SK-N-SH treated with all-trans-retinoic acid at 6 μM for 48 hours (cell line): ENCODE measurements around the gene TRPV3.

Source experiments
- ATAC-seq: fragments of 200-7000 bp; cut with Tn5 transposase; 3 replicates; pipeline ENCODE4 v1.9.1; 2020; ENCODE audit warnings: mild to moderate bottlenecking, moderate library complexity
- ARNTL ChIP-seq: fragments of 450-650 bp; formaldehyde crosslinking; IDR thresholded peaks from 2 replicates; pipeline ENCODE4 v1.5.0; 2020; ENCODE audit warnings: low read depth, mild to moderate bottlenecking, moderate library complexity, borderline replicate concordance
- CREB5 ChIP-seq: fragments of 250-450 bp; sonication (Bioruptor Pico); IDR thresholded peaks from 2 replicates; pipeline ENCODE4 v1.5.1; 2020; ENCODE audit warnings: low read depth, mild to moderate bottlenecking, moderate library complexity
- CSDC2 ChIP-seq: fragments of 250-450 bp; sonication (Bioruptor Pico); IDR thresholded peaks from 2 replicates; pipeline ENCODE4 v1.5.0; 2020; ENCODE audit warnings: mild to moderate bottlenecking, moderate library complexity
- CSRNP3 ChIP-seq: fragments of 250-450 bp; sonication (Bioruptor Pico); IDR thresholded peaks from 2 replicates; pipeline ENCODE4 v1.5.1; 2021; ENCODE audit warnings: mild to moderate bottlenecking, moderate library complexity
- ESRRG ChIP-seq: fragments of 250-450 bp; sonication (Bioruptor Pico); IDR thresholded peaks from 2 replicates; pipeline ENCODE4 v1.6.1; 2021; ENCODE audit warnings: mild to moderate bottlenecking
- GLIS3 ChIP-seq: fragments of 250-450 bp; sonication (Bioruptor Pico); IDR thresholded peaks from 2 replicates; pipeline ENCODE4 v1.5.0; 2020; ENCODE audit warnings: mild to moderate bottlenecking, moderate library complexity
- ISL1 ChIP-seq: fragments of 250-450 bp; sonication (Bioruptor Pico); IDR thresholded peaks from 2 replicates; pipeline ENCODE4 v2.1.2; 2022; ENCODE audit warnings: mild to moderate bottlenecking, moderate library complexity
- OSR1 ChIP-seq: fragments of 250-450 bp; sonication (Bioruptor Pico); IDR thresholded peaks from 2 replicates; pipeline ENCODE4 v1.8.0; 2022; ENCODE audit warnings: moderate library complexity, mild to moderate bottlenecking, inconsistent platforms
- POU6F1 ChIP-seq: fragments of 250-450 bp; sonication (Bioruptor Pico); IDR thresholded peaks from 2 replicates; pipeline ENCODE4 v1.8.0; 2021; ENCODE audit warnings: low read depth, mild to moderate bottlenecking, moderate library complexity, borderline replicate concordance
- RARB ChIP-seq: fragments of 250-450 bp; sonication (Bioruptor Pico); IDR thresholded peaks from 2 replicates; pipeline ENCODE4 v1.8.0; 2021; ENCODE audit warnings: mild to moderate bottlenecking, moderate library complexity
- SNAI2 ChIP-seq: fragments of 250-450 bp; sonication (Bioruptor Pico); IDR thresholded peaks from 2 replicates; pipeline ENCODE4 v1.5.0; 2020; ENCODE audit warnings: mild to moderate bottlenecking, moderate library complexity
- TCF4 ChIP-seq: fragments of 250-450 bp; sonication (Bioruptor Pico); IDR thresholded peaks from 2 replicates; pipeline ENCODE4 v1.8.0; 2021; ENCODE audit warnings: mild to moderate bottlenecking, moderate library complexity, borderline replicate concordance
- TSHZ2 ChIP-seq: fragments of 250-450 bp; sonication (Bioruptor Pico); IDR thresholded peaks from 2 replicates; pipeline ENCODE4 v1.5.0; 2020; ENCODE audit warnings: mild to moderate bottlenecking, moderate library complexity
- ZC3H10 ChIP-seq: fragments of 250-450 bp; sonication (Bioruptor Pico); IDR thresholded peaks from 2 replicates; pipeline ENCODE4 v1.5.1; 2021; ENCODE audit warnings: mild to moderate bottlenecking, moderate library complexity
- ZFP3 ChIP-seq: fragments of 250-450 bp; sonication (Bioruptor Pico); IDR thresholded peaks from 2 replicates; pipeline ENCODE4 v1.5.0; 2020; ENCODE audit warnings: mild to moderate bottlenecking, moderate library complexity
- ZFP30 ChIP-seq: fragments of 450-650 bp; formaldehyde crosslinking; IDR thresholded peaks from 2 replicates; pipeline ENCODE4 v1.5.0; 2022; ENCODE audit warnings: mild to moderate bottlenecking, moderate library complexity
- ZNF565 ChIP-seq: fragments of 450-650 bp; formaldehyde crosslinking; conservative IDR thresholded peaks from 2 replicates; pipeline ENCODE4 v1.5.0; 2020; ENCODE audit warnings: low read depth, mild to moderate bottlenecking, moderate library complexity
- ZNF70 ChIP-seq: fragments of 450-650 bp; formaldehyde crosslinking; IDR thresholded peaks from 2 replicates; pipeline ENCODE4 v1.5.0; 2020; ENCODE audit warnings: mild to moderate bottlenecking, moderate library complexity
- ZNF8 ChIP-seq: fragments of 450-650 bp; formaldehyde crosslinking; IDR thresholded peaks from 2 replicates; pipeline ENCODE4 v1.5.0; 2020; ENCODE audit warnings: mild to moderate bottlenecking, moderate library complexity

The TRPV3 gene

GRCh38 chr17:3529817-3530741 lies 27.5 kb downstream of the TRPV3 start (continued):
- TF ChIP-seq TSHZ2 (CRISPR knock-in tag) (no peak), ISL1 (no peak), ZNF8 (CRISPR knock-in tag) (no peak), ARNTL (CRISPR knock-in tag) (no peak), ZC3H10 (CRISPR knock-in tag) (no peak)

GRCh38 chr17:3528880-3529511 lies 28.6 kb downstream of the TRPV3 start:
- TF ChIP-seq ZNF70 (CRISPR knock-in tag) (no peak), GLIS3 (no peak), CSDC2 (no peak), ZNF8 (CRISPR knock-in tag) (no peak), OSR1 (CRISPR knock-in tag) (no peak), CSRNP3 (CRISPR knock-in tag) (no peak), ESRRG (CRISPR knock-in tag) (no peak), POU6F1 (CRISPR knock-in tag) (no peak), ISL1 (no peak), ZFP3 (CRISPR knock-in tag) (no peak), SNAI2 (CRISPR knock-in tag) (no peak), ARNTL (CRISPR knock-in tag) (no peak), TSHZ2 (CRISPR knock-in tag) (no peak)
- no peak; the same call in 1 of the 3 replicates for ATAC-seq

- TF ChIP-seq CSDC2 (no peak), CREB5 (CRISPR knock-in tag) (no peak), ZNF565 (CRISPR knock-in tag) (no peak), SNAI2 (CRISPR knock-in tag) (no peak), CSRNP3 (CRISPR knock-in tag) (no peak), ZNF8 (CRISPR knock-in tag) (no peak), ISL1 (no peak), RARB (no peak), ZFP30 (CRISPR knock-in tag) (no peak), GLIS3 (no peak), ZC3H10 (CRISPR knock-in tag) (no peak), TCF4 (CRISPR knock-in tag) (no peak), POU6F1 (CRISPR knock-in tag) (no peak)
- no peak for ATAC-seq
Measured at GRCh38 chr17:3528403-3528851, 29.2 kb downstream of the TRPV3 start.
